Neutrophil (primary cell): Measurements from ENCODE around the gene FAM89A.

Experiments
- H3K27ac ChIP-seq: fragments of 200-600 bp; sonication (generic); 2 replicates; pipeline ENCODE4 v1.5.1; 2016; ENCODE audit warnings: mild to moderate bottlenecking, moderate library complexity
- H3K27me3 ChIP-seq: fragments of 200-600 bp; sonication (generic); 2 replicates; pipeline ENCODE4 v1.6.0; 2016; ENCODE audit warnings: mild to moderate bottlenecking
- H3K36me3 ChIP-seq: fragments of 200-600 bp; sonication (generic); 2 replicates; pipeline ENCODE4 v1.5.1; 2017
- H3K4me1 ChIP-seq, 2 experiments: fragments of 200-600 bp in 1 of 2; sonication (generic) in 1 of 2; 1 replicate in 1 of 2; 2 replicates in 1 of 2; pipeline versions ENCODE4 v1.5.1 to v1.6.1; 2013 to 2016; ENCODE audit warnings: low read depth in 1 of 2, low read length in 1 of 2, mild to moderate bottlenecking in 1 of 2, moderate library complexity in 1 of 2; ENCODE audit not compliant: control insufficient read depth in 1 of 2, insufficient read depth in 1 of 2
- H3K4me3 ChIP-seq, 2 experiments: fragments of 200-600 bp in 1 of 2; sonication (generic) in 1 of 2; 1 replicate in 1 of 2; 2 replicates in 1 of 2; pipeline ENCODE4 v1.5.1; 2013 to 2016; ENCODE audit warnings: low read depth in 1 of 2, low read length in 1 of 2, mild to moderate bottlenecking in 1 of 2, moderate library complexity in 1 of 2
- H3K9me3 ChIP-seq: fragments of 200-600 bp; sonication (generic); 2 replicates; pipeline ENCODE4 v1.5.1; 2016
- TF ChIP-seq, protein P1 (sequence below): fragments of 200-600 bp; sonication (generic); IDR thresholded peaks from 2 replicates; pipeline ENCODE4 v1.5.1; 2016; ENCODE audit warnings: antibody characterized with exemption

Gene FAM89A

DNA sequence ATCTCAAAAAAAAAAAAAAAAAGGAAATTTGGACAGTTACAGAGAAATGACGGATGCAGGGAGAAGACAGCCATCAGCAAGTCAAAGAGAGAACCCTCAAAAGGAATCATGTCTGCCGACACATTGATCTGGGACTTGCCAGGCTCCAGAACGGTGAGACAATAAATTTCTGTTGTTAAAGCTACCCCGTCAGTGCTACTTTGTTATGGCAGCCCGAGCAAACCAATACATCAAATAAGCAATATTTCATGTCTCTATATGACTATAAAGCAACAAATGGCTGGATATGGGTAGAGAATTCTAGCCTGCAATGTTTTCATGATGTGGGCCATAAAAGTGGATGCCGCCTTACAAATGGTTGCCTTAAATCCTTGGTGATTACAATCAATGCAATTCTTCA lies 23.3 kb upstream of the FAM89A start:
- no peak overlapping the region for H3K4me3 ChIP-seq
- H3K9me3 ChIP-seq, result no peaks in the 10 kb centered on the region
- H3K27ac ChIP-seq, result no peak overlapping the region
- no peaks in the 10 kb centered on the region for H3K4me1 ChIP-seq
- TF ChIP-seq, protein P1, sequence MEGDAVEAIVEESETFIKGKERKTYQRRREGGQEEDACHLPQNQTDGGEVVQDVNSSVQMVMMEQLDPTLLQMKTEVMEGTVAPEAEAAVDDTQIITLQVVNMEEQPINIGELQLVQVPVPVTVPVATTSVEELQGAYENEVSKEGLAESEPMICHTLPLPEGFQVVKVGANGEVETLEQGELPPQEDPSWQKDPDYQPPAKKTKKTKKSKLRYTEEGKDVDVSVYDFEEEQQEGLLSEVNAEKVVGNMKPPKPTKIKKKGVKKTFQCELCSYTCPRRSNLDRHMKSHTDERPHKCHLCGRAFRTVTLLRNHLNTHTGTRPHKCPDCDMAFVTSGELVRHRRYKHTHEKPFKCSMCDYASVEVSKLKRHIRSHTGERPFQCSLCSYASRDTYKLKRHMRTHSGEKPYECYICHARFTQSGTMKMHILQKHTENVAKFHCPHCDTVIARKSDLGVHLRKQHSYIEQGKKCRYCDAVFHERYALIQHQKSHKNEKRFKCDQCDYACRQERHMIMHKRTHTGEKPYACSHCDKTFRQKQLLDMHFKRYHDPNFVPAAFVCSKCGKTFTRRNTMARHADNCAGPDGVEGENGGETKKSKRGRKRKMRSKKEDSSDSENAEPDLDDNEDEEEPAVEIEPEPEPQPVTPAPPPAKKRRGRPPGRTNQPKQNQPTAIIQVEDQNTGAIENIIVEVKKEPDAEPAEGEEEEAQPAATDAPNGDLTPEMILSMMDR, result no peak
- no peaks in the 10 kb centered on the region for H3K36me3 ChIP-seq
- peaks cover 8% of the 10 kb centered on the region for H3K27me3 ChIP-seq

DNA sequence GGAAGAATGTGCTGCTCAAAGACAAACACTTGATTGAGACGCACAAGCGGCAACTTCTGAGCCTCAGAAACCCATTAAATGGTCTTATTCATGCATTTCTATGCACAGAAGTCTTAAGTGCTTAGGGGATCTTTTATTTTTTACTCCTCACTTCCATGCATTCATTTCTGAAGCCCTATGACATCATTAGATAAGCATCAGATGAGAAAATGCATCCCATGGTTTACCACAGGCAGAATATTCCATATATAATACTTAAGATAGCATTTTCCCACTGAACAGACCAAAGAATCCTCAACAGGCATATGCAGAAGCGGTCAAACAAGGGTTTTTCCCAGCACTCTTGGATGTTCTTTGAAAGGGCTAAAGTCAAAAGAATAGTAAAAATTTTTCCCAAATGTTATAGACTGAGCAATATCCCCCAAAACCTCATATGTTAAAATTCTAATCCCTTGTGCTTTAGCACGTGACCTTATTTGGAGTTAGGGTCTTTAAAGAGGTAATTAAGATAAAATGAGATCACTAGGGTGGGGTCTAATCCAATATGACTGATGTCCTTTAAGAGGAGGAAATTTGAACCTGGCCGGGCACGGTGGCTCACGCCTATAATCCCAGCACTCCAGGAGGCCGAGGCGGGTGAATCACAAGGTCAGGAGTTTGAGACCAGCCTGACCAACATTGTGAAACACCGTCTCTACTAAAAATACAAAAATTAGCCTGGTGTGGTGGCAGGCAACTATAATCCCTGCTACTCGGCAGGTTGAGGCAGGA lies 22.6 kb upstream of the FAM89A start:
- no peaks in the 10 kb centered on the region for H3K9me3 ChIP-seq
- no peaks in the 10 kb centered on the region for H3K4me1 ChIP-seq
- H3K36me3 ChIP-seq, result no peaks in the 10 kb centered on the region
- H3K4me3 ChIP-seq, result no peak overlapping the region
- H3K27me3 ChIP-seq, result peaks cover 8% of the 10 kb centered on the region
- TF ChIP-seq, protein P1, result no peak
- no peak overlapping the region for H3K27ac ChIP-seq

DNA sequence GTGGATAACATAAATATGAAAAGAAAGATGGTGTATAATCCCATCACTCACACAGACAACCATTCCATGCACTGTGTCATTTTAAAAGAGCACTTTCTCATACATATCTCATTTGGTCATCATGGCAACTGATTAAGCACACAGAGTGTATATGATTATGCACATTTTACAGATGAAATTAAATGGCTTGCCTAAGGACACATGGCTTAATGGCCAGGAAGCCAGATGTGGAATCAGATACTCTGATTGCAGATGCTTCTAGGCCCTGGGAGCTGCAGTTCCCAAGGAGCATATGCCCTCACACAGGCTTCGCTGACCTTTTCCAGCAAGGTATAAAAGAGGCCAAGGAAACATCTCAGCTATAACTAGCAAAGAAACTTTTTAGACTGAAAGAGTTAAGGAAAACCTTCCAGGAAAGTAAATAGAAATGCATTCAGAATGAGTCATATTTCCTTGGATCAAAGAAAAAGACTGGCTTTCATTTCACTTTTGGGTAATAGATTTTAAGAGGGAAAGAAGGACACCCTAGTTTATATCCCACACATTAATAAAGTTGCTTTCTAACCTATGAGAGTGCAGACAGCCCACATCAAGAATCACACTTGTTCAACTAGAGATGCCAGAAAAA lies 19.6 kb upstream of the FAM89A start:
- Histone ChIP-seq H3K4me3 (no peak overlapping the region), H3K27ac (no peak overlapping the region)
- TF ChIP-seq, protein P1, result no peak

DNA sequence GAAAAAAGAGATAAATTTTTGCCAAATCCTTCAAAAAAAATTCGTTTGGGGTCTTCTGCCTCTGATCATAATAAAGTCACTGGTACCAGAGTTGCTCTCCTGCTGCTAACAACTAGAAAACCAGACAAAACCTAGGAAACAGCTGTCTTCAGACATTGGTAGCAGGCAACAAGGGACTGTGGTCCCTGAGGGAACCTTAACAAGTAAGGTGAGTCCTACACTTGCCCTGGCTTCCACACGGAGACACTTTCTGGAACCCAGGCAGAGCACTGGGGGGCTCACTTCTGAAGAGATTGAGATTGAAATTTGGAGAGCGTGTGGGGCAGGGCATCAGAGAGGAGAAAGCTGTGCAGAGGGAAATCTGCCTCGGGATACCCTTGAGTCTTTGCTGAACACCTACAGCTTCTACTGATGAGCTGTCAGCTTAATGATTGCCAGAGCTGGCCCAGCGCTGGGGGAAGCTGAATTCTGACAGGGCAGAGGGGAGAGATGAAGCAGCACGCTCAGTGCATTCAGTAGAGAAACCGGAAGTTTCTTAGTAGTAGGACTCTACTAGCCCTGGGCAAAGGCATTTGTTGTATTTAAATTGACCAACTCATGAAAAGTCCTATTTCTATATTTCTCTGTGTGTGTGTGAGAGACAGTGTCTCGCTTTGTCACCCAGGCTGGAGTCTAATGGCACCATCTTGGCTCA lies 18.5 kb upstream of the FAM89A start:
- no peaks in the 10 kb centered on the region for H3K4me1 ChIP-seq
- TF ChIP-seq, protein P1, result no peak
- peaks cover 9% of the 10 kb centered on the region for H3K27me3 ChIP-seq

More for the DNA sequence above, 19.6 kb upstream of the FAM89A start:
- Histone ChIP-seq H3K9me3 (no peaks in the 10 kb centered on the region), H3K27me3 (no peaks in the 10 kb centered on the region), H3K36me3 (no peaks in the 10 kb centered on the region), H3K4me1 (no peaks in the 10 kb centered on the region)

DNA sequence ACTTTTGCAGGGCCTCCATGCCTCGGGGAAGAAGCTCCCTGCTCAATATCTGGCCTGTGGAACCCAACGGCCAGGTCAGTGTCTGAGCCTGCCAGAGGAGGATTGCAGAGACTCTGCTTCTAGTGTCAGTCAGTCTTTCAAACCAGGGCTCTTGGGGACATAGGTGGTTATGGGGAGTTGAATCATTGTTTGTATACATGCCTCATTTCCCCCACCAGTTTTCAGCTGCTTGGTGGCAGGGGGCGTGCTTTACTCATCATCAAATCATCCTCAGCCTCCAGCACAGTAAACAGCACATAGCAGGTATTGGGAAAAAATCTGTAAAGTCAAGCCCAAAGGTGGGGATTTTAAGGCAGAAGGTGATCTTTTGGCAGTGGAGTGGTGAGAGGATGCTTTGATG lies 17.4 kb upstream of the FAM89A start:
- Histone ChIP-seq H3K27me3 (peaks cover 17% of the 10 kb centered on the region), H3K4me3 (no peak overlapping the region), H3K9me3 (no peaks in the 10 kb centered on the region), H3K36me3 (no peaks in the 10 kb centered on the region), H3K27ac (no peak overlapping the region), H3K4me1 (no peaks in the 10 kb centered on the region)
- TF ChIP-seq, protein P1, result no peak

More for the DNA sequence above, 18.5 kb upstream of the FAM89A start:
- no peaks in the 10 kb centered on the region for H3K36me3 ChIP-seq
- no peak overlapping the region for H3K27ac ChIP-seq
- H3K4me3 ChIP-seq, result no peak overlapping the region
- H3K9me3 ChIP-seq, result no peaks in the 10 kb centered on the region
